Activated CD8-positive, alpha-beta memory T cell treated with anti-CD3 and anti-CD28 coated beads for 1 hour (primary cell): ENCODE data around the gene ZNF324B.
A peak's percentile ranks its signal among the peaks of the same experiment; 100 is the strongest.
"Not testable (repeated sequence)": the region's sequence is repeated elsewhere in the genome, so short reads cannot be mapped to it uniquely, and the experiment has no call there.

ENCODE experiments used
- DNase-seq, 2 donors: peaks; one replicate each; pipeline ENCODE4 v3.0.0-alpha.2; 2020; ENCODE audit warnings: low read depth in 1 of 2; ENCODE audit errors: extremely low read depth in 1 of 2

The ZNF324B gene

DNA sequence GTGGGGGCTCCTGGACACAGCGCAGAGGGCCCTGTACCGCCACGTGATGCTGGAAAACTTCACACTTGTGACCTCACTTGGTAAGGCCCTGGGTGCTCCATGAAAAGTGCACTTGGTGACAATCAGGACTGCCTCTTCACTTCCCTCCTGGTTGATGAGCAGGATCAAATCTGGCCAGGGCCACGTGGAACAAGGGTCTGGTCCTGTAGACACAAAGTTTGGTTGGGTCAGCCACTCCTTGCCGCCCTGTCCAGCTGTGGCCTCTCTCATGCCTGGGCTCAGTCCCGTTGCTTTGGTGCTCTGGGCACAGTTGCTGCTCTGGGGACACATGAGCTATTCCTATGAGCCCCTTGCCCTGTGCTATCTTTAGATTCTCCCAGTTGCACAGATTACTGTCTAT lies 2.3 kb downstream of the ZNF324B start:
- no peak for DNase-seq

- DNase-seq = no peak
Measured at GRCh38 chr19:58455306-58455705, 3.9 kb downstream of the ZNF324B start.

DNA sequence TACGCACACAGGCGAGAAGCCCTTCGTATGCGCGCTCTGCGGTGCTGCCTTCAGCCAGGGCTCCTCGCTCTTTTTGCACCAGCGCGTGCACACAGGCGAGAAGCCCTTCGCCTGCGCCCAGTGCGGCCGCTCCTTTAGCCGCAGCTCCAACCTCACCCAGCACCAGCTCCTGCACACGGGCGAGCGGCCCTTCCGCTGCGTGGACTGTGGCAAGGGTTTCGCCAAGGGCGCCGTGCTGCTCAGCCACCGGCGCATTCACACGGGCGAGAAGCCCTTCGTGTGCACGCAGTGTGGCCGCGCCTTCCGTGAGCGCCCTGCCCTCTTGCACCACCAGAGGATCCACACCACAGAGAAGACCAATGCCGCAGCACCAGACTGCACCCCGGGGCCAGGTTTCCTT lies 4.7 kb downstream of the ZNF324B start:
- no peak for DNase-seq

GRCh38 chr19:58460039-58460438 lies 8.6 kb downstream of the ZNF324B start:
- no peak for DNase-seq

GRCh38 chr19:58466089-58466759 lies 14.8 kb downstream of the ZNF324B start:
- DNase-seq = no peak

DNA sequence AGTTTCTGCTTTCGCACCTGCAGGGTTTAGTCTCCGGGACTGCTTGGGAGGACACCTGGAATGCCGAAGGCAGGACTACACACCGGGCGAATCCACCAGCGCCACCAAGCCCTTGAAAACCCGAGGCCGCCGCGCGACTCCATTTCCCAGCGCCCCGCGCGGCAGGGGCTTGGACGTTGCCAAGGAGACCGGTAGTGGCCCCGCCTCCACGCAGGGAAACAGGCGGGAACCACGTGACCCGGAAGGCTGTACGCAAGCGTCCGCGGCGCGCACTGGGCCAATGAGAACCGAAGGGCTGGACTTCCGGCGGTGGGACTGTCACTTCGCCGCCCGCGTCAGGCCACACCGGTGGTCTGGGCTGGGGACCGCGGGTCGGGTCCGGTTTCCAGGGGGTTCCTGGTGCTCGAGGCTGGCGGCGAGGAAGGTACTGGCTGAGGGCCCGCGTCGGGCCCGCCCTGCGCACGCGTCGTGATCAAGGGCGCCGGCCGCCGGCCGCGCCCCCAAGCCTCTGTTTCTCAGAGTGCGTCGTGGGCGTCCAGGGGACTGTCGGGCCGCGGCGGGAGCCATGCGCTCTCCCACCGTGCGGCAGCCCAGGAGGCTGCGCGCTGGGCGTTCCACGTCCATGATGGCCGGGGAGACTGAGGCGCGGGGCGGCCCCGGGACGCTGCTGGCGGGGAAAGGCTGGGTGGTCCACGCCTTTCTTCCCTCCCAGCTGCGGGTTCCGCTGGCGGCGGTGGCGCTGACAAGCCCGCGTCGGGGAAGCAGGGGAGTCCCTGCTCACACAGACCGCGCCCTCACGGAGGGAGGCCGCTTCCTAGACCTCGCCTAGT lies 15.6 kb downstream of the ZNF324B start, which contains the start of gene ZNF324:
Gene ZNF324, plus strand, starts transcription at position 321 of the 830 bp plus-strand sequence. CDS start 2,106 bp downstream, outside the sequence.
- peak; percentile 96 to 97 for DNase-seq

- no peak for DNase-seq
Measured at GRCh38 chr19:58468216-58468839, 16.9 kb downstream of the ZNF324B start.

DNA sequence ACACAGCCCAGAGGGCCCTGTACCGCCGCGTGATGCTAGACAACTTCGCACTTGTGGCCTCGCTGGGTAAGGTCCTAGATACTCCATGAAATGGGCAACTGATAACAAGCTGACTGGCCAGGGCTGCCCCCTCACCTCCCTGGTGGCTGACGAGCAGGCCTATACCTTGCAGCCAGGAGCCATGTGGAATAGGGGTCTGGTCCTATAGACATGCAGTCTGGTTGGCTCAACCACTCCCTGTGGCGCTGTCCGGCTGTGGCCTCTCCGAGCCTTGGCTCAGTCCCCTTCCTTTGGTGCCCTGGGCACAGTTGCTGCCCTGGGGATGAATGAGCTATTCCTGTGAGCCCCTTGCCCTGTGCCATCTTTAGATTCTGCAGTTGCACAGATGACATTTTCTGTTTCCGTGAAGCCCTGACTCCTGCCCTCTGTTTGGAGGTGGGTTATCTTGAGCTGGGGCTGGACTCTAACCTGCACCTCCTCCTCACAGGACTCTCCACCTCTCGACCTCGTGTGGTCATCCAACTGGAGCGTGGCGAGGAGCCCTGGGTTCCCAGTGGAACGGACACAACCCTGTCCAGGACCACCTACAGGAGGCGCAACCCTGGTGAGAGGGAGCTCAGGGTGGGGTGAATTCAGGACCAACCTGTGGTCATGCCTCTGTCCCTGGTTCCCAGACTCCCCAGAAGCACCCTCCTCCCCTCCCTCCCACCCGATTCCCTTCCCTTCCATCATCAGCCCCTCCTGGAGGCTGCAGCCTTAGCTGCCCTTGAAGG lies 18.0 kb downstream of the ZNF324B start:
- no peak for DNase-seq

- DNase-seq = not testable (repeated sequence)
Measured at GRCh38 chr19:58470837-58471543, 19.6 kb downstream of the ZNF324B start.

DNA sequence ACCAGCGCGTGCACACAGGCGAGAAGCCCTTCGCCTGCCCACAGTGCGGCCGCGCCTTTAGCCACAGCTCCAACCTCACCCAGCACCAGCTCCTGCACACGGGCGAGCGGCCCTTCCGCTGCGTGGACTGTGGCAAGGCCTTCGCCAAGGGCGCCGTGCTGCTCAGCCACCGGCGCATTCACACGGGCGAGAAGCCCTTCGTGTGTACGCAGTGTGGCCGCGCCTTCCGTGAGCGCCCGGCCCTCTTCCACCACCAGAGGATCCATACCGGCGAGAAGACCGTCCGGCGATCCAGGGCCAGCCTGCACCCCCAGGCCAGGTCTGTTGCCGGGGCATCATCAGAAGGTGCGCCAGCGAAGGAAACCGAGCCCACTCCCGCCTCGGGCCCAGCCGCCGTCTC lies 20.3 kb downstream of the ZNF324B start:
- no peak for DNase-seq

DNA sequence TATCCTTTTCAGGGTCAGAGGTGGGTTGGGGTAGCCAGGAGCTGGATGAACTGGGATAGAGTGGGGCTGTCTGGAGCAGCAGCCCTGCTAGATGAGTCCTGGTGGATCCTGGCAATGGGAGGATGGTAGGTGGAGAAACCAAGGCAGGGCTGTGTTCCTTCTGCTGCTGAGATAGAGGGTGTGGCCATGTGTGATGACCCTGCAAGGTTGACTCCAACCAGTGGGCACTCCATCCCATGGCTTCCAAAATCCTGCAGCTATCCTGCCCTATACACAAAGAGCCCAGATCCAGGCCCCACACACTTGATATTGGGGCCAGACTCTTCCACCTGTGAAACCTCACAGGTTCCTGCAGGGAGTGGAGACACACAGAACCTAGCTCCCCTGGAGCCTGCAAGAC lies 22.4 kb downstream of the ZNF324B start:
- no peak for DNase-seq

GRCh38 chr19:58474291-58474996 lies 23.0 kb downstream of the ZNF324B start:
- DNase-seq = no peak

- DNase-seq = no peak
Measured at GRCh38 chr19:58474997-58475713, 23.7 kb downstream of the ZNF324B start.

GRCh38 chr19:58475714-58476497 lies 24.5 kb downstream of the ZNF324B start, which contains the start of gene ZNF446:
ZNF446 (plus strand) TSS chr19:58476352; CDS start chr19:58477219, 867 bp downstream.
- peak; percentile 89 to 90 for DNase-seq

- no peak for DNase-seq
Measured at GRCh38 chr19:58476498-58477015, 25.1 kb downstream of the ZNF324B start.

GRCh38 chr19:58477130-58477529 lies 25.7 kb downstream of the ZNF324B start:
- no peak for DNase-seq

GRCh38 chr19:58477871-58478270 lies 26.4 kb downstream of the ZNF324B start:
- no peak for DNase-seq

DNA sequence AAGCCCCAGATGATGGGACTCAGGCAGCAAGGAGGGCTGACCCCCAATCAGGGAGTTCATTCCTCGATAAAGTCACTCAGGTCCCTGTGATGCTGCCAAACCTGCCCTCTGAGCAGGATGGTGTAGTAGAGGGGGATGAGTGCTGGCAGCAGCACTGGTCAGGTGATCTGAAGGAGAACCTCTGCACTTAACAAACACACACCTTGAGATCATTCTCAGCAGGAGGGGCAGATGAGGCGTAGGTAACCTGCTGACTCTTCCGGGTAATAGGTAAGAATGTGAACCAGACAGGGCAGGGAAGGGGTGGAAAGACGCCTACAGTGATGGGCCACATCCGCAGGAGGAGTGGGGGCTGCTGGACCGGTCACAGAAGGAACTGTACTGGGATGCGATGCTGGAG lies 27.9 kb downstream of the ZNF324B start:
- no peak for DNase-seq
